Stimulated activated CD8-positive, alpha-beta memory T cell treated with anti-CD3 and anti-CD28 coated beads, Interleukin-4, amount 100 ng/mL, for 4 hours (primary cell): Measurements from ENCODE around the gene CACNA2D3.

Experiments used
- DNase-seq, 2 donors: peaks; one replicate each; pipeline ENCODE4 v3.0.0-alpha.2; 2020; ENCODE audit warnings: low read depth in 2 of 2, low spot score in 1 of 2

CACNA2D3 gene

DNA sequence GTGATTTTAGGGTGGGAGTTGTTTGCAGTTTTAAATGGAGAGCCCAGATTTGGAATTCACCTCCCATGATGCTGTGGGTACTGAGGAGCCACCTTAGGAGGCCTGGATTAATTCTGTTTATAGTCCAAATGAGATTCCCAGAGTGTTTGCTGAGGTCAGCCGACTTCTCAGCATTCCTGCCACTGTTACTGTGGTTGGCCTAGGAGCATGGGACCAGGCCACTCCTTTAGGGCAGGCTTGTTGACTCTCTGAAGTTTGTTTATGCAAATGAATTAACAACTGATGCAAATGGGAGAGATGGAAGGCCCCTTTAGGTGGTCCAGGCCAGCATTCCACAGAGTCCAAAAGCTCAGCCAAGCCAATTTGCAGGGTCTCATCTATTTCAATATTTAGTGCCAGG is 46.1 kb downstream of the CACNA2D3 start:
- no peak for DNase-seq

GRCh38 chr3:54169524-54169923 is 47.2 kb downstream of the CACNA2D3 start:
- no peak for DNase-seq

GRCh38 chr3:54171509-54171908 is 49.2 kb downstream of the CACNA2D3 start:
- no peak for DNase-seq

DNA sequence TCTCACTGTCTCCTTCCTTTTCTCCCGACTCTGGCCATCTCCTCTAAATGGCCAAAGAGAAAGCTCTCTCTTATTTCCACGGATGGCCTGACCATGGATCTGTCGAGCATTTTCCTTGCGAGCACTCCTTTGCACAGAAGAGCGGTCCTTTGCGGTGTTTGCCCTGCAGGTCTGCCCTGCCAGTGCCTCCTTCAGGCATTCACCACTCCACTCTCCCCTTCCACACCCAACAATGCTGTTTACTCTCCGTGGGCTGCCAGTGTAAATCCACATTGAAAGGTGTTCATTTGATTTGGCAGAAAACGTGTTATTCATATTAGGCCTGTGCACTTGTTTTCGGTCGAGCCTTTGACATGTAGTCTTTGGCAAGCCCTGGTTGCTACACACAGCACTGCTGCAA is 49.6 kb downstream of the CACNA2D3 start:
- no peak for DNase-seq

DNA sequence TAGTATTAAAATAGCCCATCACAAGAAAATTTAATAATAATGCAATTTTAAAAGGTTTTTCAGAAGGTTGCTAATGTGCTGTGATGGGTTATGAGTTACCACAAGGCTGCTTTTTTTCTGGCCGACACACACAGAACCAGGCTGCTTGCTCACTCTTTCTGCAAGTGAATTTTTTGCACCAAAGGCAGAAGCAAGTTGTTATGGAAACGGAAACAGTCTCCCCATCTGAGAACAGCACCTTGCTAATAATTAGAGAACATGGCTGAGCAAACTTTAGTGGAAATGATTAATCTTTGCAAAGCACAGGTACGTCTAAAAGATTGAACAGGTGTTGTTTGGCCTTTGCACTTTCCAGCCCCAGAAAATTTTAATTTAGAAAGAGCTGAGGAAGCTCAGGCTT is 51.0 kb downstream of the CACNA2D3 start:
- no peak for DNase-seq

- DNase-seq = no peak
These were observed 53.8 kb downstream of the CACNA2D3 start for GRCh38 chr3:54176106-54176505.

DNA sequence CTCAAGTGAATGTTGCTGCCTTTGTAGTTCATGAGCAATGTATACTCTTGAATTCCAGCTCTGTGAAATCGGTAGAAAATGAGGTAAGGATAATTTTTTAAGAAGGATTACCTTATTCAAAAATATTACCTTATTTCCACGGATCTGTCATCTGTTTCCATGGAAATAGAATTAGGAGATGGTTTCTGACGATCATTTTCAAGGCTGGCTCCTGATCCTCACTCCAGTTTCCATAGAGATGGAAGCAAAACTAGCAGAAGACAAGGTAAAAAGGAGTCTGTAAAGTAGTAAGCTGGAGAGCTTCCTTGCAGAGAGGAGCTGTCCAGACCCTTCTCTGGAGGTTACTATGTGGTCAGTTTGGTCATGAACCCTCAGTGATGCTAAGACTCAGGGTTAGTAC is 55.5 kb downstream of the CACNA2D3 start:
- DNase-seq = no peak

- DNase-seq = no peak
These were observed 56.0 kb downstream of the CACNA2D3 start for GRCh38 chr3:54178376-54178775.

DNA sequence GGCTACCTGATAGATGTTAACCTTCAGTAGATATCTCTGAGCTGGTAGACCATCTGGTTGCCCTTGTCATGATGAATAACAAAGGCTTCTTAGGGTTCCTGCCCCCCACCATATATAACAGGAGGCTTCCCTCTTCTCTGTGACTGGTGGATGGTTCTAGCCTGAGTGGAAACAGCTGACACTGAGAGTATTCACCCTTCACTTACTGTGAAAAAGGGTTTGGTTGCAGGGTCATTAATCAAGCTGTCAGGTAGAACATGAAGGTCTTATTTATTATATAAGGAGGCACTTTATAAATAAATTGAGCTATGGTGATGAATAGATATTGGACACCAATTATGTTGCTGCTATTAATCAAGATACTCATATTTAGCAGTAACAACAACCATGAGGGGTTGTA is 58.6 kb downstream of the CACNA2D3 start:
- no peak for DNase-seq

DNA sequence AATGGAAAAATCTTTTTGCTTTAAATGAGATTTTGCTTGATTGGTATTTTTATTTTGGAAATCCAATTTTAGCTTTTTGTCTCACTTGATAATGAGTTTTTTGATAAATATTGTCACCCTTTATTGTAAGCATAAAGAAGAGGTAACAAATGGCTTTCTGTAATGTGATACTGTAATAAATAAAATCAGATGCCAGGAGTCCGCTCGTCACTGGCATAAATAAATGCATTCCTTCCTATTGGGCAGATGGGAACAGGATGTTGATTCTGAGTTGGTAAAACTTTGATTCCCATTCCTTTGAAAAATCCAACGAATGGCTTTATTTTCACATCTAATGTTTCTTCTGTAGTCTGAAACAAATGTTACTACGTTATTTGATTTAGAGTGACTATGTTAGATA is 59.9 kb downstream of the CACNA2D3 start:
- no peak for DNase-seq

DNA sequence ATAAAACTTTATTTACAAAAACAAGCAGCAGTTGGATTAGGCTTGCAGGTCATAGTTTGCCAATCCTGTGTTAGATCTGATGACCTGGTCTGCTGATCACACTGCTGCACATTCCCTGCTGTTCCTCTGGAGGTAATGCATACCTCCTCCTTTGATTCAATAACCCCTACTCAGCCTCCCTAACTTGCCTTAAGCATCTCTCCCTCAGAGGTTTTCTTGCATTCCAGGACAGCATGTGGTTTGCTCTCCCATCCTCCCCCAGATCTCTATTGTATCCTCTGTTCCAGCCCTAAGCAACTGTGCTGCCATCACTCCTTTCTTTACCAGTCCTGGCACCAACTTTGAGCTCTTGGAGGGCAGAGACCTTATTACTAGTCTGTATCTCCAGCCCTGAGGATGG is 63.4 kb downstream of the CACNA2D3 start:
- DNase-seq = no peak

- DNase-seq = no peak
These were observed 65.9 kb downstream of the CACNA2D3 start for GRCh38 chr3:54188176-54188791.

- no peak for DNase-seq
These were observed 68.9 kb downstream of the CACNA2D3 start for GRCh38 chr3:54191220-54191619.

DNA sequence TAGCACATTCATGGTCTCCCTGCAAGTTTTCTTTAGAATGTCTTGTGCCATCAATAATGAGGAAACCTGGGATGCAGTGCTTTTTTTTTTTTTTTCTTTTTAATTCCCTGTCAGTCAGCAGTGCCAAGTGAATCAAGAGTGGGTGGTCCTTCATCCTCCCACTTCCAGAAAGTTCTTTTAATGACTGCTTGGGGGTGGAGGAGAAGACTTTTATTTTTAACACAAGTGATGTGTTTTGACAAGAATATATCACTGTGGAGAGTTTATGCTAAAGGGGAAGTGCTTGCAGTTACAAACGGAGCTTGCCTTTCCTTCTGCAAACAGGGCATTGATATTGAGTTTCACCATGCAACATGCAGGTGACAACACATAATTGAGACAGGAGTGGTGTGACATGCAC is 69.7 kb downstream of the CACNA2D3 start:
- no peak for DNase-seq

DNA sequence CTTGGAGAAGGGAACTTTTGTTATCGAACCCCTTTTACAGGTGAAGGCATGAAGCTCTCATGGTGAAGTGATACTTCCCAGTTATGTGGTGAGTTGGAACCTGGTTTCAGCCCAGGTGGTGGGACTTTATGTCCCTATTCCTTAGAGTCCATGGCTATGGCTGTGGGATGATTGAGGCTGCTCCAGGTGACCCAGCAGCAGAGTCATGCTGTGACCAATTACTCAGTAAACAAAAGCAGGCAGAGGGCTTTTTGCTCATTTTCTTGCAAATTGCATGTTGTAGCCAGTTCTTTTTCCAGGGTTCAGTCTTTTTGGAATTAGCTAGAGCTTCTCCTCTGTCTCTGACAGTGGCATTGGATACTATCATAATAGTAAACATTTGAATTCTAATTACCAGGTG is 70.7 kb downstream of the CACNA2D3 start:
- DNase-seq = no peak

DNA sequence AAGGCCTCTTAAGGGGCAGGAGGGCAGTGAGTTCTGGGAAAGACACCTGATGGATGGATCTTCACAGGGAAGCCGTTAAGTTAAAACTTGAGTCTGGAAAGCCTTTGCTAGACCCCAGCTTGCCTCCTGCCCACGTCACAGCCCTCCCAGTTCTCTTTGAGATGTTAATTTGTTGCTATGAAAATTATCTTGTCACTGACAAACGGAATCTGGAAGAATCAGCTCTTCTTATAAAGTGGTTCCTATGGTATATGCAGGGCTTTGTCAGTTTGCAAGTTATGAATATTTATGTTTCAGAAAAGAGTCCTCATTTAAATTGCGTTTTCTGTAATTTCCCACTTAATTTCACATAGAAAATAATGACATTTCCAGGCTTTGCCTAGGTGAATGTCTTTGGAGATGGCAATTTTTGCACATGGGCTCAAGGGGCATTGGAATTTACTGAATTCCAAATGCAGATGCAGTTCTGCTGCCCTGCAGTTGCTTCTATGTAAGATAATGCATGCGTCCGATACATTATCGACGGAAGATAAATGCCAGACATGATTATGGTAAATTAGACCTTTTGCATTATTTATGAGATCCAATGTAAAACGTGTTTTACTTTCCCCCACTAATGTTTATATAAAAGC is 74.1 kb downstream of the CACNA2D3 start:
- no peak for DNase-seq

DNA sequence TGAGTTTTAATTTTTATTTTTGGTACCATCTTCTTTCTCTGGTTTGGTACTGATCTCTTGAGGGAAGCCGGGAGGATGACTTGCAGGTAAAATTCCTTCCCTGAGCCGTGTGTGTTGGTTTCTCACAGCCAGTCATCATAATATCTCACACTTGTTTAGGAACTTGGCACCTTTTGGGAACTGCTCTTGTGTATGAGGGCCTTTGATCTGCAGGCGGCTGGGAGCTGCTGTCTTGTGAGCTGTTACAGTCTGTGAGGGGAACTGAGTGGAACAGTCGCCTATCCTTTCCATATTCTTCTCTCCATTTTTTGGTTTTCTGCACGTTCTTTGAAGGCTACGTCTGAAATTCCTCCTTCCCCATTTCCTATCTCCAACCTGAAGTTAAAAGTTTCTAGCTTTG is 75.2 kb downstream of the CACNA2D3 start:
- no peak for DNase-seq

GRCh38 chr3:54198556-54198955 is 76.2 kb downstream of the CACNA2D3 start:
- DNase-seq = no peak

DNA sequence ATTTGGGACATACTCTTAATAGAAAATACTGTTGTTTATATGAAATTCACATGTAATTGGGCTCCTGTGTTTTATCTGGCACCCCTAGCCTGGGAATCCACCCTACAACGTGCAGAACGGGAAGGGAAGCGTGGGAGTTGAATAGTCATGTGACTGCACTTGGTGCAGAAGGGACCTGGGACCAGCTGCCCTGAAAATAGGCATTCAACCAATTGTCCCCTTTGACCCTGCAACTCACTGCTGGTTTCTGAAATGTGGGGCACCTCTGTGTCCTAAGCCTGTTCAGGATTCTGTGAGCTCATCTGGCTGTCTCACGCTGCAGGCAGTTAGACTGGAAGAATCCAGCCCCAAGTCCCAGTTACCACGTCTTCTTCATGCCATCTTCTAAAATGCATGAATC is 79.7 kb downstream of the CACNA2D3 start:
- no peak for DNase-seq

DNA sequence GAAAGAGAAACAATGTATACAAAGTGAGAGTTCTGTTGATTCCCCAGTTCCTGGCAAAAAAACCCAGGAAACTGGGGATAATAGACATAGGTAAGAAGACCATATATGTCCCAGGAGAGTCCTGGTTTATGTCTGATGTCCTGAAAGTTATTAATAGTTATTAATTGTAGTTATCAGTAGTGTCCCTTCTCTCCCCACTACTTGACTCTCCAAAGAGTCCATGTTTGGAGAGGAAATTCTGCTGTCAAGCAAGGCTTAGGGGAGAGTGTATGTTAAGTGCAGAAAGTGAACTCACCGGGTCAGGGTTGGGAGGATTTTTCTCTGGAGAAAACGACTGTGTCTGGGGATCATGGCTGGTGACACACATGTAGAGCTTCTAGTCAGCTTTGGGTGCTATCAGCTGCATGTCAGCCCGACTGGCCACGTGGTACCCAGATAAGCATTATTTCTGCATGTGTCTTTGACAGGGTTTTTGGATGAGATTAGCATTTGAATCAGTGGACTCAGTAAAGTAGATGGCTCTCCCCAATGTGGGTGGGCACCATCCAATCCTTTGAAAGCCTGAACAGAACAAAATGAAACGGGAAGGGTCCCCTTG is 80.4 kb downstream of the CACNA2D3 start:
- no peak for DNase-seq

DNA sequence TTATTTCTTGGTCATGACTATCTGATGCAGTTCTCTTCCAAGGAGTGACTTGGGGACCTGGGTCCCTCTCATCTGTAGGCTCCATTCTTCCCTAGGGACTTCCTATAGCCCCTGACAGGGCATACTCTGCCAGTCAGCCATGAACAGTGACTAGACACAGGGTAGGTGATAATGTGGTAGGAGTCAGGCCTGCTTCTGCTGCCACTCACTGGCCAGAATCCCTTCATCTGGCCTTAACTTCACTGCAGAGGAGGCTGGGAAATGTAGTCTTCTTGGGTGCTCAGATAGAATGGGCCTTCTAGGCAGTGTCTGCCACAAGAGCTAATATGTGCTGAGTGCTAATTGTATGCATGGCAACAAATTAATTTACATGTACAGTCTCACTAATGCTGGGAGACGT is 84.5 kb downstream of the CACNA2D3 start:
- DNase-seq = no peak

GRCh38 chr3:54211097-54211496 is 88.7 kb downstream of the CACNA2D3 start:
- DNase-seq = no peak

- DNase-seq = no peak
These were observed 90.4 kb downstream of the CACNA2D3 start for GRCh38 chr3:54212723-54213122.
